GM19395 (cell line): Measurements from ENCODE around the gene SALL4.
"Not testable (repeated sequence)": the region's sequence is repeated elsewhere in the genome, so short reads cannot be mapped to it uniquely, and the experiment has no call there.

Experiments used
- ATAC-seq: cut with Tn5 transposase; IDR thresholded peaks from one replicate; pipeline ENCODE4 v1.9.1; 2021; ENCODE audit warnings: mild to moderate bottlenecking, moderate library complexity; ENCODE audit not compliant: unreplicated experiment

Gene SALL4

GRCh38 chr20:51767867-51768758 lies 34.2 kb downstream of the SALL4 start, which contains the start of gene ATP9A:
TSS of gene ATP9A (minus strand) at chr20:51768390. CDS start at chr20:51768369, 21 bp downstream.
- no peak for ATAC-seq

GRCh38 chr20:51766994-51767866 lies 35.1 kb downstream of the SALL4 start:
- ATAC-seq, result peak; percentile 69

- not testable (repeated sequence) for ATAC-seq
Observed at GRCh38 chr20:51765381-51765780, 36.9 kb downstream of the SALL4 start.

DNA sequence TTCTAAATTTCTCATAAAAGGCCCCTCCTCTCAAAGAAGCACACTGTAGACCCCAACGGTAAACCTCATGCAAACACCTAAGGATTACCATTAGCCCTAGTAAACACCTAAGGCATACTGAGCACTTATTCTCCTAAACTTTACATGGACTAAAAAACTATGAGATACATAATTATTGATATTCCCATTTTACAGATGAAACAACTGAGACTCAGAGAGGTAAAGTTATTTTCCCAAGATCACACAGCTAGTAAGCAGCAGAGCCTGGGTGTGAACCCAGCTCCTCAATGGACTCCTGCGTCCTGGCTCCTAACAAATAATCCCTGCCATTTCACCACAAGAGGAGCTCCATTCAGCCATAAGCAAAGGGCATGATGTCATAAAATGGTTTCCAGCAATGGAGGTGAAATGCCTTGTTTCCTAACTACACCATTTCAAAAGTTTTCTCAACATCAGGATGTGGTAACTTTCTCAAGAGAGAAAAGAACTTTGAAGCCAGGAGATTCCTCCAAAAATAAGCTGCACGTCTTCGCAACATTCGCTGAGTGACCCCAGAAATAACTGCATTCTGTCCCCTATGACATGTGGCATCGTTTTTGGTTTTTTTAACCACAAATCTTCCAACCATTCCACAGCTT lies 38.2 kb downstream of the SALL4 start:
- no peak for ATAC-seq

- ATAC-seq, result no peak
Observed at GRCh38 chr20:51760905-51761546, 41.3 kb downstream of the SALL4 start.

DNA sequence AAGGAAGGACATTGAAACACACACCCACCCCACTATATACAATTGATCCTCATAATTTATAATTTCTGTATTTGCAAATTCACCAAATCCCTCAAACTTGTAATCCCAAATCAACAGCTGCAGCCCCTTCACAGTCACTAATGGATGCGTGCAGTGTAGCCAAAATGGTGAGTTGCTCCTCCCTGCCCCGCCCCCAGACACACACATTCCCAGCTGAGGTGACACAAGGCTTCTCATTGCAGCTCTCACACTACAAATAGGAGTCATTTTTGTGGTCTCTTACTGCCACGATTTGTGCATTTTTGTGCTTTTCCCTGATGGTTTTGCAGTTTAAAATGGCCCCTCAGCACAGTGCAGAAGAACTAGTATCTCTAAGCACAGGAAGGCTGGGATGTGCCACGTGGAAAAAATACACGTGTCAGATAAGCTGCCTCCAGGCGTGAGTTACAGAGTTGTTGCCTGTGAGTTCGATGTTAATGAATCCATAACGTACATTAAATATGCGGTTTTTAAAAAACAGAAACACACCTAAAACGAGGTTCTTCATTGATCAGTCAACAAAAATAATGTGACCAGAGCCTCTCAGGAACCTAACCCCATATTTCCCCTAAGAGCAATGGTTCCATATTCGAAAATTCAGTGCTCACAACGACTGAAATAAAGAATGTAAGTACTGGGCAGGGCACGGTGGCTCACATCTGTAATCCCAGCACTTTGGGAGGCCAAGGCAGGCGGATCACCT lies 42.4 kb downstream of the SALL4 start:
- ATAC-seq, result no peak

- no peak for ATAC-seq
Observed at GRCh38 chr20:51758978-51759544, 43.3 kb downstream of the SALL4 start.

GRCh38 chr20:51757226-51757625 lies 45.1 kb downstream of the SALL4 start:
- no peak for ATAC-seq

DNA sequence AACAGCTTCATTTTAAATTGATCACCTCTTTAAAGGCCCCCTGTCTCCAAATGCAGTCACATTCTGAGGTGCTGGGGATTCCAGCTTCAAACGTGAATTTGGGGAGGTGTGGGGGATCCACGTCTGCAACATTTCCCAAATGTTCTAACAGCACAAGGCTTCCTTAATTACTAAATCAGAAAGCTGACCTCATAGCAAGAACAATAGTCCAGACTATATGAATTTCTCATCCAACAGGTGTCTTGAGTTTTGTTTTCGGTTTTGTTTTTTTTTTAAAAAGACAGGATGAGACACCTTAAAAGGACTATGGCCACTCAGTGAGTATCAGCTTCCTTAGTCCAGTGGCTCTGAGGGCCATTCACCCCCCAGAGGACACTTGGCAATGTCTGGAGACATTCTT lies 45.7 kb downstream of the SALL4 start:
- peak; percentile 66 for ATAC-seq

GRCh38 chr20:51753220-51753619 lies 49.1 kb downstream of the SALL4 start:
- ATAC-seq, result not testable (repeated sequence)

- no peak for ATAC-seq
Observed at GRCh38 chr20:51752343-51752951, 49.9 kb downstream of the SALL4 start.

DNA sequence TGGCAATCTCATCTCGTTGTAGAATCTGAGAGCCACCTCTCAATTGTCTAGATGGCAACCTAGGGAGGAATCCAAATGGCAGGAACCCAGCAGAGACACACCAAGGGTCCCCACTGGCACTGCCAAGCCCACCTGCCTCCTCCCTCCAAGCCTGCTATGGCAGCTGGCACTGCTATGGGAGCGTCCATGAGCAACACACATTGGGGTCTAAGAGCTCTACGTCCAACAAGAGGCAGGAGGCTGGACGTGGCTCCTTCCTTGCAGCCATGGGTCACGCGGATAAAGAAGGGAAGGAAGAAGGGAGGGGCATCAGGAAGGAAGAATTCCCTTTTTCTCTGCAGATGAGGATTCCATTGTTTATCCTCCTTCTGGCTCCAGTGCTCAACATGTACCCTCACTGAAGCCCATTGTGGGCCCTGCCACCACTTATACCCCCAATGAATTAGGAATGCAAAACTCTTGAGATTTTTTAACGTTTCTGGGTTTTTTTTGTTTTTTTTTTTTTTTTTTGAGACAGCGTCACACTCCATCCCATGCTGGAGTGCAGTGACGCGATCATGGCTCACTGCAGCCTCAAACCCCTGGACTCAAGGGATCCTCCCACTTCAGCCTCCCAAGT lies 51.4 kb downstream of the SALL4 start:
- no peak for ATAC-seq

GRCh38 chr20:51750037-51750769 lies 52.1 kb downstream of the SALL4 start:
- ATAC-seq, result no peak

- no peak for ATAC-seq
Observed at GRCh38 chr20:51749674-51750036, 52.7 kb downstream of the SALL4 start.

GRCh38 chr20:51747182-51747911 lies 55.0 kb downstream of the SALL4 start:
- no peak for ATAC-seq

- ATAC-seq, result no peak
Observed at GRCh38 chr20:51745804-51746203, 56.5 kb downstream of the SALL4 start.

GRCh38 chr20:51740838-51741237 lies 61.5 kb downstream of the SALL4 start:
- ATAC-seq, result no peak
